ENCODE results near the gene EHBP1.
"Not testable (repeated sequence)": the region's sequence is repeated elsewhere in the genome, so short reads cannot be mapped to it uniquely, and the experiment has no call there.

The EHBP1 gene

GRCh38 chr2:62966991-62967390, 261.5 kb downstream of the EHBP1 start:
- DNase-seq, result no peak

- DNase-seq, result no peak
Observed at GRCh38 chr2:62968168-62968567, 262.7 kb downstream of the EHBP1 start.

DNA sequence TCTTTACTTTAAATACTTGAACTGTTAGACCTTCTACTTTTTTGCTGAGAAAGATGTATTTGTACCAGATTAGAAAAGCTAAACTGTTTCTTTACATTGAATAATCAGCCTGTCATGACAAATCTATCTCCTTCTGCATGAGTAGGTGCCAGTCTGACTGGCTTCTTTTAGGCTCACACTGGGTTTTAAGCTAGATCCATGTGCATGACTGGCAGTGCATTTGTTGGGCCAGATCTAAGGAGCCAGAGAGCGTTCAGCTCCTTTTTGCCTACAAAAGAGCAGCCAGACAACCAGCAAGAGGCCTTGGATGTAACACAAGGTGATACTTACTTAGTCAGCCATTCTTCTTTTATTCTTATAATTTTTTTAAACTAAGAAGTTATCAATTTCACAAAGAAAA, 263.2 kb downstream of the EHBP1 start:
- DNase-seq, result no peak

GRCh38 chr2:62971936-62972335, 266.4 kb downstream of the EHBP1 start:
- no peak for DNase-seq

- no peak for DNase-seq
Observed at GRCh38 chr2:62972601-62973000, 267.1 kb downstream of the EHBP1 start.

- DNase-seq, result no peak
Observed at GRCh38 chr2:62974999-62975398, 269.5 kb downstream of the EHBP1 start.

- DNase-seq, result no peak
Observed at GRCh38 chr2:62991605-62992004, 286.1 kb downstream of the EHBP1 start.

GRCh38 chr2:62992561-62992960, 287.0 kb downstream of the EHBP1 start:
- no peak for DNase-seq

GRCh38 chr2:62994206-62994605, 288.7 kb downstream of the EHBP1 start:
- DNase-seq, result no peak

- no peak for DNase-seq
Observed at GRCh38 chr2:62996534-62997186, 291.1 kb downstream of the EHBP1 start.

- DNase-seq, result no peak
Observed at GRCh38 chr2:62998949-62999348, 293.4 kb downstream of the EHBP1 start.

DNA sequence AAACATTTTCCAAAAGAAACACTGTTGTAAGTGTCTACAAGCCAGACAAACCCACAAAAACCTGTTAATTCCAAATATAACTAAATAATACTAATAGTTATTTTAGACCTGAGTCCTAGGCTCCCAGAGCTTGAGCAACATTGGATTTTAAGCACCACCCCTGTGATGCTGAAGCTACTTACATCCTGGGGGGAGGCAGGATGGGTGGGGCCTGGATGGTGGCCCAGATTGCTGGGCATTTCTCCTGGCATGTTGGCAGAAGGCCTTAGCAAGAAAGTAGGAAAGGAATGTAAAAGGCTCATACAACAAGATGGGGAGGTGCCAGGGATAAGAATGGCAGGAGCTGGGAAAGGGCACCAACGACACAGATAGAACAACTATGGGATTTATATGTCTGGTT, 294.4 kb downstream of the EHBP1 start:
- DNase-seq, result no peak

DNA sequence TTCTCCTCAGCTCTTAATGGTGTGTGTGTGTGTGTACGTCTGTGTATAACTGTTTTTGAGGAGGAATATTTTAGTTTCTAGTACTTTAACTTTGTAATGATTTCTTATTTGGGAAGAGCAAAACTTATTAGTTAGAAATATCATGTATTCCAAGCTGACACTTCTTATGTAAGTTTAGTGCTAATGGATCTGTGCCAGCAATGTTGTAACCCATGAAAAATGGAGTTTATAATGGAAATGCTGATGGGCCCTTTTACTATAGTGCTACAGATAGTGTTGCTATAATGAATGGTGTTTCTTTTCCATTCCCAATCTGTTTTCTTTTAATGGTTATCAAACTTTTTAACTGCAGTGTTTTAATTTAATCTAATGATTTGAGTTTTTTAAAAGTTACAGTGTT, 295.3 kb downstream of the EHBP1 start:
- no peak for DNase-seq

DNA sequence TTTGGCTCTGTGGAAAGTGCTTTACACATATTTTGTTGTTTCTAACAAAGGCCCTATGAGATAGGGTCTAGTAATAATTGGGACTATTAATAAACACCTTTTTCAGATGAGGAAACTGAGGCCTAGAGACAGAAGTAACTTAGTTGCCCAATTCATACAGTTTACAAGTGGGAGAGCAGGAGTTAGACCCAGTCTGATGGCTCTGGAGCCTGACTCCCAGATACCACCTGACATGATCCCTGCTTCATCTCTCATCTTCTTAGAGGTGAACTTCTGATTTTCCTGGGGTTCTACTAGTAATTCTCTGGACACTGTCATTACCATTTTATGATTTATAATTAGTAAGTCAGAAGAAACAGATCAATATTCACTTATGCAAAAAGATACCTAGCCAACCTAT, 296.1 kb downstream of the EHBP1 start:
- no peak for DNase-seq

DNA sequence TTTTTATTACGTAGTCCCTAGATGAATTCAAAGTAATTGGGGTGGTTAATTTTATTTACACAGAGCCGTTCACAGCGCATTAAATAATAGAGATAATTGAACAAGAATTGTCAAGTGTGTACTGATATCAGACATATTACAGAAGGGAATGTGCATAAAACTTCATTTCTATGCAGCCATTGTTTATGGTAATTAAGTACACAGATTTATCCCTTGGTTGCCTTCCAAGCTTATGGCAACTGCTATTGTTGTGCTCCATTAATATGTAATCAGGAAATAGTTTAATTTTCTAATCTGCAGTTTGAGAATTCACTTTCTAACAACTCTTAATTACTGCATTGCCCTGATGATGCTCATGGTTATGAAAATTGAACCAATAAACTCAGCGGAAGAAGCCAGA, 297.8 kb downstream of the EHBP1 start:
- DNase-seq, result no peak

- no peak for DNase-seq
Observed at GRCh38 chr2:63007813-63008458, 302.4 kb downstream of the EHBP1 start.

- no peak for DNase-seq
Observed at GRCh38 chr2:63008838-63009237, 303.3 kb downstream of the EHBP1 start.

- no peak for DNase-seq
Observed at GRCh38 chr2:63009490-63009889, 304.0 kb downstream of the EHBP1 start.

GRCh38 chr2:63012541-63012940, 307.0 kb downstream of the EHBP1 start:
- no peak for DNase-seq

DNA sequence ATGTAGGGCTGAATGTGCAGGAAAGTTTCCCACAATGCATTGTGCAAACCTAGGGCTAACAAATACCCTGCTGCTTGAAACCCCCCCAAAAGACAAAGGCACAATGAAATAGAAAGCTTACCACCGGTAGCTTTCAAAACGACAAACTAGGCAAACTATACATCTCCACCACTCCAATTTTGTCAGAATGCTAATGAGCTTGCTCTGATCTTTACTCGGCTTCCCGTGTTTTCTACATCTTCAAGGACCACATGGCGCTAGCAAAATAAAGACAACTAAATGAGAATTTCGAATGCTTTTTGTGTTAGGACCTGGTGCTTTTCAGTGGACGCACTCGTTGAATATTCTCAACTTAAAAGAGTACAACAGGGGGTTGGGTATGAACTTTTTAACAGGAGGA, 307.9 kb downstream of the EHBP1 start:
- DNase-seq, result no peak

DNA sequence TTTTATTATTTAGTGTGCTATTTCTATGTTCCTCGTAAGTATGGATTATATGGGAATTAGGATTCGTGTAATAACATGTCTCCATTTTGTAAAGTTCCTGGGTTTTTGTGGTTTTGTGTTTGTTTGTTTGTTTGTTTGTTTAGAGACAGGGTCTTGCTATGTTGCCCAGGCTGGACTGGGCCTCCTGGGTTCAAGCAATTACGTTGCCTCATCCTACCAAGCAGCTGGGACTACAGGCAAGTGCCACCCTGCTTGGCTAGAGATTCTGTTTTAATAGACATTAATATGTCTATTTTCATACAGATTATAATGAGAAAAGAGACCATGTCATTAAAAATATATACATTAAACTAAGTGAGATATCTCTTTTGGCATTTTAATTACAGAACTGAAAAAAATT, 309.9 kb downstream of the EHBP1 start:
- no peak for DNase-seq

GRCh38 chr2:63018439-63018838, 312.9 kb downstream of the EHBP1 start:
- no peak for DNase-seq

GRCh38 chr2:63019686-63020085, 314.2 kb downstream of the EHBP1 start:
- DNase-seq, result not testable (repeated sequence)

DNA sequence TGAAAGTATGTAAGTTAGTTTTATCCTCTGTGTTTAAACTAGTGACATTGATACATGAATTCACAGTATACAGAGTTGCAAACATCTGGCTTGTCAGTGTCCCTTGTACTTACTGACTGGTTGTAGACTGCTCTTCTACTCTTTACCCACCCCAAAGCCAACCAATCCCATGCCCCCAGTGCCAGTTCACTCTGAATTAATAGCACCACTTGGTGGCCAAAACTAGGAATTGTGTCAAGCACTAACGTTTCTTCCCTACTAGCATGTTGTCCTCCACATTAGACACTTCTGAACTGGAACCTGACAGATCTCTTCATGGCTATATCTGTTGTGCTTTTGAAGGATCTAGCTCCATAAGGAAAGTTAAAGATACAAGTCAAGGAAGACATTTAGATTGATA, 317.9 kb downstream of the EHBP1 start:
- DNase-seq, result no peak

DNA sequence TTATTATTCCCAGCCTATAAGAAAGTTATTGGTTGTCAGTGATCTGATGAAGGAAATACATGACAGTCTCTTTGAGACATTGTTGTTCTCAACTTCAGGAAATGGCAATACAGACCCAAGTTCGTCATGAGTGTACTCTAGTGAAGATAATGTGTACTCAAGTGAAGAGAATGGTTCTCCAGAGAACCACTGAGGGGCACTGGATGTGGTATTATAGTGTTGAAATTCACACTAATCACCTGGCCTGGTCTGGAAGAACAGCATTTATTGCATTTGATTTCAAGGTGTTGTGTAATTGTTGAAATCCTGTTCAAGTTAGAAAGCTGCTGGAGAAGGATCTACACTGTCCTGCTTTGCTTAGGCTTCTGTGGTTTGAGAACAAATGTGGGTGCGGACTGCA, 321.7 kb downstream of the EHBP1 start:
- no peak for DNase-seq
